Measurements from ENCODE around the gene OSBPL9. TPM values are rescaled to one million over a fixed set of nuclear protein-coding genes. Genes with fewer than 3 reads are reported as not detected.

Gene OSBPL9
- total and polyA plus RNA-seq, 10 of the 15 experiments (the other 5 are each of a cell fraction or from before 2014, with no cell fraction given): 25.9 to 156 (median 108) TPM

DNA sequence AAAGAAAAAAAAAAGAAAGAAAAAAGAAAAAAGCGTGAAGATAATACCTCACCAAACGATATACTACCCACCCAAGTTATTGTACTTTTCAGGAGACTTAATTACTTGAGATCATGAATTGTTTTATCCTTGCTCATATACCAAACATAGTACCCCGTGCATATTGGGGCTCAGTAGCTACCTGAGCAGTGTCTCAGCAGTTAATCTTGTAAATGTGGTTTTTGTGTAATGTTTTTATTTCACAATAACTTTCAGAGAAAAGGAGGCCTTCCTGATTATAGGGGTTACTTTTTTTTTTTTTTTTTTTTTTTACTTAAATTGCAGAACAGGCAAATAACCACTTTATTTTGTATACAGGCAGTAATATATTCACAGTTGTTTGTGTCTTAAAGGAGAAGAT lies 80.3 kb downstream of the OSBPL9 start (continued):
- TF ChIP-seq RUNX3 (IDR thresholded peaks at IDR 0.05; ENCODE audit: low read length) (no peak), TBL1XR1 (IDR thresholded peaks at IDR 0.05; ENCODE audit: low read depth, low read length) (no peak), ZNF274 (IDR thresholded peaks at IDR 0.05; ENCODE audit: insufficient read depth, insufficient read length) (no peak), POLR2A (IDR thresholded peaks at IDR 0.05; ENCODE audit: low read depth, low read length) (no peak), DPF2 (IDR thresholded peaks at IDR 0.05) (no peak)

DNA sequence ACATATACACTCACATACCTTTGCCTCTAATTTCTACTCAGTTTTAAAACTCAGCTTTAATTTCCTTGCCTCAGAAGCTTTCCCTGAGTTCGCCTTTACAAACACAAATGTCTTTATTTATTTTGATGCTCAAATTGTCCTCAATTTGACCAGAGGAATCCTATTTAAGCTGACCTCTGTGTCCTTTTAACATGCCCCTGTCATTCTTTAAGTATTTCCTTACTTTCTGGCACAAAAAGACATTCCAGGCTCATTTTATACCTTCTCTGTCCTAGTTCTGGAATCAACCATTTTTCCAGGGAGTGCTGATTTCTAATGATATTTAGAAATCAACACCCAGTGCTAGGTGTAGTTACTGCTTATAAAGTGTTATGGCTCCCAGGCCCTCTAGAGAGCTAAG lies 82.5 kb downstream of the OSBPL9 start:
- in situ Hi-C loops (cut with MboI): no loop called here
- no TSS peak for BruUV-seq (replicated peaks)
- TF ChIP-seq, protein P1, sequence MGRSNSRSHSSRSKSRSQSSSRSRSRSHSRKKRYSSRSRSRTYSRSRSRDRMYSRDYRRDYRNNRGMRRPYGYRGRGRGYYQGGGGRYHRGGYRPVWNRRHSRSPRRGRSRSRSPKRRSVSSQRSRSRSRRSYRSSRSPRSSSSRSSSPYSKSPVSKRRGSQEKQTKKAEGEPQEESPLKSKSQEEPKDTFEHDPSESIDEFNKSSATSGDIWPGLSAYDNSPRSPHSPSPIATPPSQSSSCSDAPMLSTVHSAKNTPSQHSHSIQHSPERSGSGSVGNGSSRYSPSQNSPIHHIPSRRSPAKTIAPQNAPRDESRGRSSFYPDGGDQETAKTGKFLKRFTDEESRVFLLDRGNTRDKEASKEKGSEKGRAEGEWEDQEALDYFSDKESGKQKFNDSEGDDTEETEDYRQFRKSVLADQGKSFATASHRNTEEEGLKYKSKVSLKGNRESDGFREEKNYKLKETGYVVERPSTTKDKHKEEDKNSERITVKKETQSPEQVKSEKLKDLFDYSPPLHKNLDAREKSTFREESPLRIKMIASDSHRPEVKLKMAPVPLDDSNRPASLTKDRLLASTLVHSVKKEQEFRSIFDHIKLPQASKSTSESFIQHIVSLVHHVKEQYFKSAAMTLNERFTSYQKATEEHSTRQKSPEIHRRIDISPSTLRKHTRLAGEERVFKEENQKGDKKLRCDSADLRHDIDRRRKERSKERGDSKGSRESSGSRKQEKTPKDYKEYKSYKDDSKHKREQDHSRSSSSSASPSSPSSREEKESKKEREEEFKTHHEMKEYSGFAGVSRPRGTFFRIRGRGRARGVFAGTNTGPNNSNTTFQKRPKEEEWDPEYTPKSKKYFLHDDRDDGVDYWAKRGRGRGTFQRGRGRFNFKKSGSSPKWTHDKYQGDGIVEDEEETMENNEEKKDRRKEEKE (IDR thresholded peaks at IDR 0.05): no peak
- TF ChIP-seq DPF2 (IDR thresholded peaks at IDR 0.05): no peak
- TF ChIP-seq, protein P2, sequence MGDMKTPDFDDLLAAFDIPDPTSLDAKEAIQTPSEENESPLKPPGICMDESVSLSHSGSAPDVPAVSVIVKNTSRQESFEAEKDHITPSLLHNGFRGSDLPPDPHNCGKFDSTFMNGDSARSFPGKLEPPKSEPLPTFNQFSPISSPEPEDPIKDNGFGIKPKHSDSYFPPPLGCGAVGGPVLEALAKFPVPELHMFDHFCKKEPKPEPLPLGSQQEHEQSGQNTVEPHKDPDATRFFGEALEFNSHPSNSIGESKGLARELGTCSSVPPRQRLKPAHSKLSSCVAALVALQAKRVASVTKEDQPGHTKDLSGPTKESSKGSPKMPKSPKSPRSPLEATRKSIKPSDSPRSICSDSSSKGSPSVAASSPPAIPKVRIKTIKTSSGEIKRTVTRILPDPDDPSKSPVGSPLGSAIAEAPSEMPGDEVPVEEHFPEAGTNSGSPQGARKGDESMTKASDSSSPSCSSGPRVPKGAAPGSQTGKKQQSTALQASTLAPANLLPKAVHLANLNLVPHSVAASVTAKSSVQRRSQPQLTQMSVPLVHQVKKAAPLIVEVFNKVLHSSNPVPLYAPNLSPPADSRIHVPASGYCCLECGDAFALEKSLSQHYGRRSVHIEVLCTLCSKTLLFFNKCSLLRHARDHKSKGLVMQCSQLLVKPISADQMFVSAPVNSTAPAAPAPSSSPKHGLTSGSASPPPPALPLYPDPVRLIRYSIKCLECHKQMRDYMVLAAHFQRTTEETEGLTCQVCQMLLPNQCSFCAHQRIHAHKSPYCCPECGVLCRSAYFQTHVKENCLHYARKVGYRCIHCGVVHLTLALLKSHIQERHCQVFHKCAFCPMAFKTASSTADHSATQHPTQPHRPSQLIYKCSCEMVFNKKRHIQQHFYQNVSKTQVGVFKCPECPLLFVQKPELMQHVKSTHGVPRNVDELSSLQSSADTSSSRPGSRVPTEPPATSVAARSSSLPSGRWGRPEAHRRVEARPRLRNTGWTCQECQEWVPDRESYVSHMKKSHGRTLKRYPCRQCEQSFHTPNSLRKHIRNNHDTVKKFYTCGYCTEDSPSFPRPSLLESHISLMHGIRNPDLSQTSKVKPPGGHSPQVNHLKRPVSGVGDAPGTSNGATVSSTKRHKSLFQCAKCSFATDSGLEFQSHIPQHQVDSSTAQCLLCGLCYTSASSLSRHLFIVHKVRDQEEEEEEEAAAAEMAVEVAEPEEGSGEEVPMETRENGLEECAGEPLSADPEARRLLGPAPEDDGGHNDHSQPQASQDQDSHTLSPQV (IDR thresholded peaks at IDR 0.05): no peak
- TF ChIP-seq, protein P3, sequence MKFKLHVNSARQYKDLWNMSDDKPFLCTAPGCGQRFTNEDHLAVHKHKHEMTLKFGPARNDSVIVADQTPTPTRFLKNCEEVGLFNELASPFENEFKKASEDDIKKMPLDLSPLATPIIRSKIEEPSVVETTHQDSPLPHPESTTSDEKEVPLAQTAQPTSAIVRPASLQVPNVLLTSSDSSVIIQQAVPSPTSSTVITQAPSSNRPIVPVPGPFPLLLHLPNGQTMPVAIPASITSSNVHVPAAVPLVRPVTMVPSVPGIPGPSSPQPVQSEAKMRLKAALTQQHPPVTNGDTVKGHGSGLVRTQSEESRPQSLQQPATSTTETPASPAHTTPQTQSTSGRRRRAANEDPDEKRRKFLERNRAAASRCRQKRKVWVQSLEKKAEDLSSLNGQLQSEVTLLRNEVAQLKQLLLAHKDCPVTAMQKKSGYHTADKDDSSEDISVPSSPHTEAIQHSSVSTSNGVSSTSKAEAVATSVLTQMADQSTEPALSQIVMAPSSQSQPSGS (IDR thresholded peaks at IDR 0.05; ENCODE audit: low read length): no peak
- TF ChIP-seq IKZF1 (conservative IDR thresholded peaks at IDR 0.05): no peak
- TF ChIP-seq, protein P4, sequence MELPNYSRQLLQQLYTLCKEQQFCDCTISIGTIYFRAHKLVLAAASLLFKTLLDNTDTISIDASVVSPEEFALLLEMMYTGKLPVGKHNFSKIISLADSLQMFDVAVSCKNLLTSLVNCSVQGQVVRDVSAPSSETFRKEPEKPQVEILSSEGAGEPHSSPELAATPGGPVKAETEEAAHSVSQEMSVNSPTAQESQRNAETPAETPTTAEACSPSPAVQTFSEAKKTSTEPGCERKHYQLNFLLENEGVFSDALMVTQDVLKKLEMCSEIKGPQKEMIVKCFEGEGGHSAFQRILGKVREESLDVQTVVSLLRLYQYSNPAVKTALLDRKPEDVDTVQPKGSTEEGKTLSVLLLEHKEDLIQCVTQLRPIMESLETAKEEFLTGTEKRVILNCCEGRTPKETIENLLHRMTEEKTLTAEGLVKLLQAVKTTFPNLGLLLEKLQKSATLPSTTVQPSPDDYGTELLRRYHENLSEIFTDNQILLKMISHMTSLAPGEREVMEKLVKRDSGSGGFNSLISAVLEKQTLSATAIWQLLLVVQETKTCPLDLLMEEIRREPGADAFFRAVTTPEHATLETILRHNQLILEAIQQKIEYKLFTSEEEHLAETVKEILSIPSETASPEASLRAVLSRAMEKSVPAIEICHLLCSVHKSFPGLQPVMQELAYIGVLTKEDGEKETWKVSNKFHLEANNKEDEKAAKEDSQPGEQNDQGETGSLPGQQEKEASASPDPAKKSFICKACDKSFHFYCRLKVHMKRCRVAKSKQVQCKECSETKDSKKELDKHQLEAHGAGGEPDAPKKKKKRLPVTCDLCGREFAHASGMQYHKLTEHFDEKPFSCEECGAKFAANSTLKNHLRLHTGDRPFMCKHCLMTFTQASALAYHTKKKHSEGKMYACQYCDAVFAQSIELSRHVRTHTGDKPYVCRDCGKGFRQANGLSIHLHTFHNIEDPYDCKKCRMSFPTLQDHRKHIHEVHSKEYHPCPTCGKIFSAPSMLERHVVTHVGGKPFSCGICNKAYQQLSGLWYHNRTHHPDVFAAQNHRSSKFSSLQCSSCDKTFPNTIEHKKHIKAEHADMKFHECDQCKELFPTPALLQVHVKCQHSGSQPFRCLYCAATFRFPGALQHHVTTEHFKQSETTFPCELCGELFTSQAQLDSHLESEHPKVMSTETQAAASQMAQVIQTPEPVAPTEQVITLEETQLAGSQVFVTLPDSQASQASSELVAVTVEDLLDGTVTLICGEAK (IDR thresholded peaks at IDR 0.05; ENCODE audit: borderline replicate concordance): no peak
- no peak for TF ChIP-seq MEF2B (IDR thresholded peaks at IDR 0.05; ENCODE audit: partially characterized antibody, poor library complexity, severe bottlenecking)

More for the DNA sequence above, 82.5 kb downstream of the OSBPL9 start:
- ChIA-PET CTCF (interaction anchor here (0.7 to 1.6 kb wide), 7 partner anchors 9 to 943 kb away, joined by 3 to 5 read pairs (median 3); no protein-coding TSS in a partner anchor), RAD21 (ENCODE audit: unreplicated experiment) (no interaction called here), SMC1A (ENCODE audit: uncharacterized antibody, unreplicated experiment) (interaction anchor here (1.1 to 2.2 kb wide), 4 partner anchors 11 to 70 kb away, joined by 3 to 12 read pairs (median 4); no protein-coding TSS in a partner anchor), POLR2A (no interaction called here)
- FAIRE-seq: no peak
- no peaks in the 10 kb centered on the region for H3K27me3 ChIP-seq (replicated peaks in 1 of 2; ENCODE audit: control insufficient read depth in 2 of 2, insufficient read depth in 2 of 2, low read length in 1 of 2)
- no peak overlapping the region for H3K9ac ChIP-seq (ENCODE audit: control insufficient read depth, insufficient read depth, low read length)
- no peak overlapping the region for H2AFZ ChIP-seq (ENCODE audit: control insufficient read depth, low read depth, low read length)
- intact Hi-C loops (cut with micrococcal nuclease; ENCODE audit: unreplicated experiment): no loop called here
- H3K27ac ChIP-seq (ENCODE audit: control insufficient read depth, insufficient read depth): no peak overlapping the region
- H4K20me1 ChIP-seq (ENCODE audit: control insufficient read depth, insufficient read depth): no peaks in the 10 kb centered on the region
- H3K4me3 ChIP-seq: no peak overlapping the region
- no peak for DNase-seq (ENCODE audit: low read depth, low spot score)
- 100% methylated on average over 1 of the region's 1 CpG for WGBS (ENCODE audit: insufficient coverage, insufficient replicate concordance, low lambda C conversion rate, missing lambda C conversion rate)
- no peaks in the 10 kb centered on the region for H3K36me3 ChIP-seq (ENCODE audit: control insufficient read depth in 2 of 2, insufficient read depth in 2 of 2, low read length in 1 of 2)
- no peak overlapping the region for H3K4me2 ChIP-seq (ENCODE audit: control insufficient read depth, insufficient read depth)
- no peak for ATAC-seq
- no peaks in the 10 kb centered on the region for H3K9me3 ChIP-seq (replicated peaks; ENCODE audit: control insufficient read depth, insufficient read depth, low read length)
- H3K79me2 ChIP-seq (ENCODE audit: control insufficient read depth, insufficient read depth, low read length): no peaks in the 10 kb centered on the region
- H3K4me1 ChIP-seq (ENCODE audit: control insufficient read depth, insufficient read depth, low read length): no peaks in the 10 kb centered on the region
